Neutrophil (primary cell): ENCODE results near the gene PLD5.

Experiments used
- H3K27ac ChIP-seq: fragments of 200-600 bp; sonication (generic); 2 replicates; pipeline ENCODE4 v1.5.1; 2016; ENCODE audit warnings: mild to moderate bottlenecking, moderate library complexity
- H3K27me3 ChIP-seq: fragments of 200-600 bp; sonication (generic); 2 replicates; pipeline ENCODE4 v1.6.0; 2016; ENCODE audit warnings: mild to moderate bottlenecking
- H3K36me3 ChIP-seq: fragments of 200-600 bp; sonication (generic); 2 replicates; pipeline ENCODE4 v1.5.1; 2017
- H3K4me1 ChIP-seq, 2 experiments: fragments of 200-600 bp in 1 of 2; sonication (generic) in 1 of 2; 1 replicate in 1 of 2; 2 replicates in 1 of 2; pipeline versions ENCODE4 v1.5.1 to v1.6.1; 2013 to 2016; ENCODE audit warnings: low read depth in 1 of 2, low read length in 1 of 2, mild to moderate bottlenecking in 1 of 2, moderate library complexity in 1 of 2; ENCODE audit not compliant: control insufficient read depth in 1 of 2, insufficient read depth in 1 of 2
- H3K4me3 ChIP-seq, 2 experiments: fragments of 200-600 bp in 1 of 2; sonication (generic) in 1 of 2; 1 replicate in 1 of 2; 2 replicates in 1 of 2; pipeline ENCODE4 v1.5.1; 2013 to 2016; ENCODE audit warnings: low read depth in 1 of 2, low read length in 1 of 2, mild to moderate bottlenecking in 1 of 2, moderate library complexity in 1 of 2
- H3K9me3 ChIP-seq: fragments of 200-600 bp; sonication (generic); 2 replicates; pipeline ENCODE4 v1.5.1; 2016
- TF ChIP-seq, protein P1 (sequence below): fragments of 200-600 bp; sonication (generic); IDR thresholded peaks from 2 replicates; pipeline ENCODE4 v1.5.1; 2016; ENCODE audit warnings: antibody characterized with exemption

The PLD5 gene

DNA sequence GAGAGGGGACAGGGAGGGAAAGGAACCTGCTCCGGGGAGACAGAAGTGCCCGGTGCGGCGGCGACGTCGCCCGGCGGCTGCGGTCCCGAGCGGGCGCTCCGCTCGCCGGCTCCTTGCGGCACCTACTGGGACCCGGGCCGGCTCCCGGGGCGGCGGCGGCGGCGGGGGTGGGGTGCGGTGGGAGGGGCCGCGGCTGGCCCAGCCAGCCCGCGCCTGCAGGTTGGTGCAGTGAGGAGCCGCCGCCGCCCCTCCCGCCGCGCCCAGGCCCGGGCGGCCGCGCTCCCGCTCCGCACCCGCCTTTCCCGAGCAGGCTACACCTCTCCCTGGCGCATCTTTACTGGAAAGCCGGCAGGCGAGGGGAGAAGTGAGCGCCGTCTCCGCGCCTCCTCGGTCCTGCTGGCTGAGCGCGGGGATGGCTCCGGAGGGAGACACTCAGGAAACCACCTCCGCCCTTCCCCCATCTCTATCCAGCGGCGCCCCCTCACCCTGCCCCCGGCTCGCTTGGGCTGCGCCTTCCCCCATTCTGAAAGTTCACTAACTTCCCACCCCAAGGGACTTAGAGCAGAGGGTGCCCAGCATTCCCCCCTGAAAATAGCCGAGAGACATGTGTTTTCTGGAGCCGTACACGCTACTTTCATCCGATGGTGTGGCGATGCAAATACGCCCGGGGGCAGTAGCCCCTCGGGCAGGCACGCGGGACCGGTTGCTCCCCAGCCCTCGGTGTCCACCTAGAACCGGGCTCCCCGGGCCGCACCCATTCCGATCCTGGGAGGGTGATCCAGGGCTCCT lies at the start of gene PLD5:
Gene PLD5 (minus strand): TSS at position 127 of the 789 bp plus-strand sequence.
- no peak within 1 kb of the TSS for H3K4me3 ChIP-seq
- H3K9me3 ChIP-seq: no peaks in the 10 kb centered on the region
- no peaks in the 10 kb centered on the region for H3K36me3 ChIP-seq
- peaks cover 86% of the 10 kb centered on the region for H3K27me3 ChIP-seq
- TF ChIP-seq, protein P1, sequence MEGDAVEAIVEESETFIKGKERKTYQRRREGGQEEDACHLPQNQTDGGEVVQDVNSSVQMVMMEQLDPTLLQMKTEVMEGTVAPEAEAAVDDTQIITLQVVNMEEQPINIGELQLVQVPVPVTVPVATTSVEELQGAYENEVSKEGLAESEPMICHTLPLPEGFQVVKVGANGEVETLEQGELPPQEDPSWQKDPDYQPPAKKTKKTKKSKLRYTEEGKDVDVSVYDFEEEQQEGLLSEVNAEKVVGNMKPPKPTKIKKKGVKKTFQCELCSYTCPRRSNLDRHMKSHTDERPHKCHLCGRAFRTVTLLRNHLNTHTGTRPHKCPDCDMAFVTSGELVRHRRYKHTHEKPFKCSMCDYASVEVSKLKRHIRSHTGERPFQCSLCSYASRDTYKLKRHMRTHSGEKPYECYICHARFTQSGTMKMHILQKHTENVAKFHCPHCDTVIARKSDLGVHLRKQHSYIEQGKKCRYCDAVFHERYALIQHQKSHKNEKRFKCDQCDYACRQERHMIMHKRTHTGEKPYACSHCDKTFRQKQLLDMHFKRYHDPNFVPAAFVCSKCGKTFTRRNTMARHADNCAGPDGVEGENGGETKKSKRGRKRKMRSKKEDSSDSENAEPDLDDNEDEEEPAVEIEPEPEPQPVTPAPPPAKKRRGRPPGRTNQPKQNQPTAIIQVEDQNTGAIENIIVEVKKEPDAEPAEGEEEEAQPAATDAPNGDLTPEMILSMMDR: no peak
- H3K27ac ChIP-seq: no peak within 1 kb of the TSS
- no peaks in the 10 kb centered on the region for H3K4me1 ChIP-seq

DNA sequence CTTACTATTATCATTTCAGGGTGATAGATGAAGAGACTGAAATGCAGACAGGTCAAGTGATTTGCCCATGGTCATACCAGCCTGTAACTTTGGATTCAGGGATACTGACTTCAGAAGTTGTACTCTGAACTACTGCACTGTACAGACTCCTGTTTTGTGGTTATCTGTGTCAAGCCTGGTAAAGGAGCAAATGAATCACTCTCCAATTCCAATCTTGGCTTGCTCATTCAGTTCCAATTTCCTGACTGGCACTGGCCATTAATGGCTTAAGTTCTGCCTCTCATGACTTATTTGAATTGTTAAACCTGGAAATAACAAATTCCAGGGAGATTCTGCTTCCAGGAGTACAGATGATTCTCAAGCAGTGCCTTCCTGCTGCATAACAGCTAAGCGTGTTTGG lies 45.4 kb upstream of the PLD5 start:
- Histone ChIP-seq H3K4me1 (no peaks in the 10 kb centered on the region), H3K27me3 (no peaks in the 10 kb centered on the region), H3K4me3 (no peak overlapping the region), H3K9me3 (no peaks in the 10 kb centered on the region), H3K36me3 (no peaks in the 10 kb centered on the region), H3K27ac (no peak overlapping the region)
- TF ChIP-seq, protein P1: no peak

DNA sequence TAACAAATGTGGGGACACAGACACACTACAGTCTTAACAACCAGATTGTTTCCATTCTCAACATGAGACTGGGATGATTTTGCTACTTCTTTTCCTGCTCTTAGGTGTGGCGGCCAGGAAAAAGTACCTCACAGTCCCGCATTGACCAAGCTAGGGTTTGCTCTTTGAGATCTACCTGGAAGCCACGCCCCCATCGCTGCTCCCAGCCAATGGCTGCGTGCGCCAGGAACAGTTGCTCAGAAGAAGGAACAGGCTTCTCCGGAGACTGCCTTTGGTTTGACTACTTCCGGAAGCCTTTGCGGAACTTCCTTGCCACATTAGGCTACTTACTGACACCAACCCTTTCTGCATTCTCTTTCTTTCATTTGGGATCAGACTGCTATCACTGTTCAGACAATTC lies 44.2 kb upstream of the PLD5 start:
- Histone ChIP-seq H3K27ac (no peak overlapping the region), H3K4me1 (no peaks in the 10 kb centered on the region)

DNA sequence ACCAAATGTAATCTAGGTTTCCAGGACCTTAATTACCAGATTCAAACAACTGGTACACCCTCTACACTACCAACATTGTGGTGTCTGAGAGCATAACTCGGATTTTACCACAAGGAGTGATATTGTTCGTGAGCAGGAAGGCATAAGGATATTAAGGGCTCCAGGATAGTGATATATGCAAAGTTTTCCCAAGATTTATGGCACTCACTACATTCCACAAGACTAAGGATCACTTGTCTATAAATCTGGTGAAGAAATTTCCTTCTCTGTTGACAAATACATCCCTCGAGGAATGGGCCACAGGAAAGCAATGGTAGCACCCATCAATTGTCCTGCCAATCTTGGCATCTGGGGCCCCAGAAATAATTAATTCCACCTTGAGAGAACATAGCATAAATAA lies 43.1 kb upstream of the PLD5 start:
- Histone ChIP-seq H3K4me1 (no peaks in the 10 kb centered on the region), H3K27me3 (no peaks in the 10 kb centered on the region), H3K4me3 (no peak overlapping the region), H3K9me3 (no peaks in the 10 kb centered on the region), H3K27ac (no peak overlapping the region), H3K36me3 (no peaks in the 10 kb centered on the region)
- TF ChIP-seq, protein P1: no peak

More for the DNA sequence above, 44.2 kb upstream of the PLD5 start:
- Histone ChIP-seq H3K9me3 (no peaks in the 10 kb centered on the region), H3K4me3 (no peak overlapping the region), H3K27me3 (no peaks in the 10 kb centered on the region), H3K36me3 (no peaks in the 10 kb centered on the region)
- TF ChIP-seq, protein P1: no peak

DNA sequence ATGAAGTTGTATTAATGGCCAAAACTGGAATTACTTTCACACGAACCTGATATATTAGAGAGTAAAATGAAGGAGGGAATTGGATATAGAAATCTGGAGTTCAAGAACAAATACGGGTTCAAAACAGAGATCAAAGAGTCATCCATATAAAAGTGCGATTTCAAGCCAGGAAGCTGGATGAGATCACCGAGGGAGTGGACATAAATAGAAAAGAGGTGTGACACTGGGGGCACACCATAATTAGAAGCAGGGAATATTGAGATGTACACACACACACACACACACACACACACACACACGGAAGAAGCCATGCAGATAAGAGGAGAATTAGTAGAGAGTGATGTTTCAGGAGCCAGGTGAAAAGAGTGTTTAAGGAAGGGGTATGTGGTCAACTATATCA lies 32.3 kb upstream of the PLD5 start:
- no peaks in the 10 kb centered on the region for H3K36me3 ChIP-seq
- no peak overlapping the region for H3K4me3 ChIP-seq
- TF ChIP-seq, protein P1: no peak
- H3K27ac ChIP-seq: no peak overlapping the region
- no peaks in the 10 kb centered on the region for H3K27me3 ChIP-seq
- no peaks in the 10 kb centered on the region for H3K4me1 ChIP-seq
- no peaks in the 10 kb centered on the region for H3K9me3 ChIP-seq
